ENCODE measurements around the gene MAP3K4.

Gene MAP3K4

GRCh38 chr6:160991406-160992060 is at the start of gene MAP3K4:
MAP3K4 (plus strand) TSS chr6:160991769; CDS start chr6:160991932, 163 bp downstream.
- DNase-seq (ENCODE audit: low read depth) = peak; percentile 79

- no peak for DNase-seq (ENCODE audit: low read depth)
These were observed 47.6 kb upstream of the MAP3K4 start for GRCh38 chr6:160943997-160944396.

DNA sequence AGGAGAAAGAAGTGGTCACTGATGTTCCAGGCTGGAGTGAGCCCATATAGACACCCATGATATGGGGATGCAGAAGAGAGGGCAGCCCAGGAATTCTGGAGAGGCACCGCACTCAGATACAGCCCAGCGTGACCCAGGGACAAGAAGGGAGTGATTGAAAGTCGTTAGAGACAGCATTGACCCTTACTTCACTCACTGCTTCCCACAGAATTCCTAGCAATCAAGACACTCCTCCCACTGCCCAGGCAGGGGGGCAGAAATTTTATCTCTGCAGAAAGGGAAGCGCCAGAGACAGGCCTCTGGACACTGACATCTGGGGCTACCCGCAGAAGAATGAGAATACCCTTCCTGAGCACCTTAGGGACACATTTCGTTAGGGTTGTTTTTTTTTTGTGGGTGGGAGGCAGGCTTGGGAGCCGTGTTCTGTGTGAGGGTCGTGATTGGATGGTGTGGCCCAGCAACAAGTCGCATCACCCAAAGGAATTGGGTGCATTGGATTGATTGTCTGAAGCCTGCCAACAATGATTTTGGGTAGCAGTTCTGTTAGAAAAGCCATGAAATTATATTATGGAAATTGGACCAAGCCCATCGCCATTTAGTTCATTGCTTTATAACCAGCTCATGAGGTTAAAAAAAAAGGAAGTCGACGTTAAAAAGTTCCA is 45.9 kb upstream of the MAP3K4 start:
- DNase-seq (ENCODE audit: low read depth) = peak; percentile 31

DNA sequence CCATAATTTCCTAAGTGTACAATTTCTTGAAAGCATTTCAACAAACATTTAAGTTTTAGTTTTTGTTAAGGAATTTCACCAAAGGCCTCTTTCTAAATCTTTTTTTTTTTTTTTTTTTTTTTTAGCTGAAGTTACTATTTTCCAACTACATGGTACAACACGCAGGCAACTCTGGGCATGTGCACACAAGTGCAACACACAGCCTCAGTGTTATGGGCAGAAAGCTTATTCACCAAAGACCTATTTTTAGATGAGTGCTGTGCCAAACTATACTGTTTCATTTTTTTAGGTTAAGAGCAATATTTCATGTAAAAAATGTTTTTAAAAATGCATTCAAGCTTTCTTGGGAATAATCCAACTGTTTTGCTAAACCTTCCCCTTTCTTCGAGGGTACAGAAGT is 42.0 kb upstream of the MAP3K4 start:
- no peak for DNase-seq (ENCODE audit: low read depth)

DNA sequence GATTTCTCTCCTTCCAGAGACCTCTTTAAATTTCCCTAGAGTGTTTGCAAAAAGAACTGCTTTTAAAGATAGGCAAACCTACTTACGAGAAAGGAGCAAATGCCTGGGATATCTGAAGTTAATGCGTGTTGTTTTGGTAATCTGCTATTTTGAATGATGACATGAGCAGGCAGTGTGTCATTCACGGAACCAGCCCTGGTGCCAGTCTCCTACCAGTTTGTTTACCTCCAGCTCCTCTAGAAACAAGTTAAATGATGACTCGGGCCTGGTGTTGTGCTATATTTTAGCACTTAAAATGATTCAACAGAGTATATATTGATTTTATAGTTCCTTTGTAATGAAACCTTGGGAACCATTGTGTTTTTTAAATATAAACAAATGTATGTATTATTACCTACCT is 41.1 kb upstream of the MAP3K4 start:
- peak; percentile 63 for DNase-seq (ENCODE audit: low read depth)

DNA sequence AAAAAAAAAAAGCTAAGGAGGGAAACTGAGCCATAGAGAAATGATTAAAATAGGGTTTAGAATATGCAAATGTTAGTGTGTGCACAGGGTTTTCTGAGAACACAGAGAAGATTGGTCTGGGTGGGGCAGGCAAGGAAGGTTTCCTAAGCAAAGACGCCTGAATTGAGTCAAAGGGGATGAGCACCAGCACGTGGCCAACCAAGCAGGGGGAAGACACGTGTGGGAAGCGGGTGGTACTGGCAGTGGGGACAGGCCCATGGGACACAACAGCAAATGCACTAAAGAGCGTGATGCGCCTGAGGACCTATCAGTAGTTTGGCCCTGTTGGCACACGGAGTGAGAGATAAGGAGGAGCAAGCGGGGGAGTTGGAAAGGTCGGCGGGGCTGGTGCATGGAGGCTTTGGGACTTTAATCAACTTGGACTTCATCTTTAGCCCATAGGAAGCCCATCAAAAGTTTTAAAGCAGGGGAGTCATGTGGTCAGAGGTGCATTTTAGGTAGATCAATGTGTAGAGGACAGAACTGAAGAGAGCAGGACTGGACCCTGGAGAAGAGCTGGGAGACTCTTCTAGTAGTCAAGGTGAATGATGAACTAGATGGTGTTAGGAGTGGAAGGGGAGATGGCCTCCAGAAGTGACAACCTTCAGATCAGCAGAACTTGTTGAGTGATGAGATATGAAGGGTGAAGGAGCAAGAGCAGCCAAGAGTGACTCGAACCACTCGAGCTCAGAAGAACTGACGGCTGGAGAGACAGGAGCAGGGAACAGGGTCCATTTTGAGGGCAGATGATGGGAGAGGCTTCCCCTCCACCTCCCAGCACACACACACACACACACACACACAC is 40.2 kb upstream of the MAP3K4 start:
- no peak for DNase-seq (ENCODE audit: low read depth)

- DNase-seq (ENCODE audit: low read depth) = no peak
These were observed 38.8 kb upstream of the MAP3K4 start for GRCh38 chr6:160952633-160953281.

- DNase-seq (ENCODE audit: low read depth) = no peak
These were observed 35.9 kb upstream of the MAP3K4 start for GRCh38 chr6:160955508-160956295.

DNA sequence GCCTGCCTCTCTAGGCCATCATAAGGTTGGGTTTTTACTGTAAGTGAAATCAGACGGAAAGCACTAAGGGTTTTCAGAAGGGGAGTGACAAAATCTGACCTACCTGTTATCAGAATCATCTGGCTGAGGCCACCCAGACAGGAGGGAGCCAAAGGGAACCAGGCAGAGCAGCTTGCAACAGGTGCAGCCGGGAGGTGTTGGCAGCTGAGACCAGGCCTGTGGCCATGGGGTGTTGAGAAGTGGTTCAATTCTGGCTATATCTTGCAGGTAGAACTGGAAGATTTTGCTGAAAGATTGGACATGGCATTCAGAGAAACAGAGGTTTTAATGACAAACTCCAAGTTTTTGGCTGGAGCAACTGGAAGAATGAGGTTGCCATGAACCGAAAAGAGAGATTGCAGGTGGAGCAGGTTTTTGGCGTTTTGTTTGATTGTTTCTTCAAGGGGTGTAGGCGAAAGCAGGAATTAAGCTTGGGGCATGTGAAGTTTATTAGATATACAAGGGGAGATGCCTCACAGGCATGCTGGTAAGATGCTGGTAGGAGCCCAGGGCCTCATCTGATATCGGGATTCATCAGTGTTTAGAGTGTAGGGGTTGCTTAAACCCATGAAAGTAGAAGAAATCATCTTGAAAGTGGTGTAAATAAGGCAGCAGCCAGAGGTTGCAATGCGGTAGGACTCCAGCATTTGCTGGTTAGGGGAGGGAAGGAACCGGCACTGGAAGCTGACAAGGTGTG is 35.1 kb upstream of the MAP3K4 start:
- no peak for DNase-seq (ENCODE audit: low read depth)

GRCh38 chr6:160959726-160960435 is 31.7 kb upstream of the MAP3K4 start:
- DNase-seq (ENCODE audit: low read depth) = no peak

GRCh38 chr6:160960839-160961238 is 30.7 kb upstream of the MAP3K4 start:
- no peak for DNase-seq (ENCODE audit: low read depth)

DNA sequence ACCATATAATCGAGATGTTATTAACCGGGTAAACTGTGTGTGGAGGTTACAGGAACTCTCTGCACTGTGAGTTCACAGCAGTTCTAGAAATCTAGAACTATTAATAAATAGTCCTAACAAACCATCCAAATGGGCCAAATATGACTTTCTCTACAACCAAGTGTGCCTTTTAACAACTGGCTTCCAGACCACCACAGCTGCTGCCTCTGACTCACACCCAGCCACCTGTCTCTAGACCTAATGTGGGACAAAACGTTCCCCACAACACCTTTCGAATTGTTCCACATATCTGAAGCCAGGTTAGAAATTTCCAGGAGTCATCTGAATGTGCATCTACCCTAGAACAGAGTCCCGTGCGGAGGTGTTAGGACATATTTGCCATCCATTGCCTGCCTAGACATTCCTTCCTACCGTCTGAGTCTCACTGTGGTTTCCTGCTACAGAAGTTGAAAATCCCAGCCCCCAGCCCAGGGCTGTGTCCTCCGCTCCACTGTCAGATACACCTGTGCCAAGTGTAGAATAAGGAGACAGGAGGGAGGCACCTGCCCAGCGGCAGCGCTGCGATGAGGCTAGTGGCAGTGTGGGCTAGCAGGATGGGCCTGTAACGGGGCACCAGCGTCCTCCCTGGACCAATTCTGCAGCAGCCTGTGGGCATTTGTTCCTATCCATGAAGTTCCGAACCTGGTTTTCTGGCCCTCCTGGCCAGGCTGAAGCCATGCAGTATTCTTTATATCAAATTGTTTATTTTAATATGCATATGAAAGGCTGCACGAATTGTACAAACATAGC is 28.5 kb upstream of the MAP3K4 start:
- no peak for DNase-seq (ENCODE audit: low read depth)

GRCh38 chr6:160963651-160964050 is 27.9 kb upstream of the MAP3K4 start:
- no peak for DNase-seq (ENCODE audit: low read depth)

DNA sequence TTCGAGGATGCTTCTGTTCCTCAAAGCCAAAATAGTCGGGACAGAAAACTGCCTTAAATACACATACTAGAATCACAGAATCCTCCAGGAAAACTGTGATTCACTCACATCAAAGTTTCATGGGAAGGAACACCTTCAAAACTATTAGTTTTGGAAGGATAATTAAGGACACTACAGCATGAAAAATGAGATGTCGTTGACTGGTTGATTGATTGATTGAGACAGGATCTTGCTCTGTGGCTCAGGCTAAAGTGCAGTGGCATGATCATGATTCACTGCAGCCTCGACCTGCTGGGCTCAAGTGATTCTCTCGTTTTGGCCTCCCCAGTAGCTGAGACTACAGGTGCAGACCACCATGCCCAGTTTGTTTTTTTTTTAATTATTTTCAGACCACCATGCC is 25.7 kb upstream of the MAP3K4 start:
- no peak for DNase-seq (ENCODE audit: low read depth)

DNA sequence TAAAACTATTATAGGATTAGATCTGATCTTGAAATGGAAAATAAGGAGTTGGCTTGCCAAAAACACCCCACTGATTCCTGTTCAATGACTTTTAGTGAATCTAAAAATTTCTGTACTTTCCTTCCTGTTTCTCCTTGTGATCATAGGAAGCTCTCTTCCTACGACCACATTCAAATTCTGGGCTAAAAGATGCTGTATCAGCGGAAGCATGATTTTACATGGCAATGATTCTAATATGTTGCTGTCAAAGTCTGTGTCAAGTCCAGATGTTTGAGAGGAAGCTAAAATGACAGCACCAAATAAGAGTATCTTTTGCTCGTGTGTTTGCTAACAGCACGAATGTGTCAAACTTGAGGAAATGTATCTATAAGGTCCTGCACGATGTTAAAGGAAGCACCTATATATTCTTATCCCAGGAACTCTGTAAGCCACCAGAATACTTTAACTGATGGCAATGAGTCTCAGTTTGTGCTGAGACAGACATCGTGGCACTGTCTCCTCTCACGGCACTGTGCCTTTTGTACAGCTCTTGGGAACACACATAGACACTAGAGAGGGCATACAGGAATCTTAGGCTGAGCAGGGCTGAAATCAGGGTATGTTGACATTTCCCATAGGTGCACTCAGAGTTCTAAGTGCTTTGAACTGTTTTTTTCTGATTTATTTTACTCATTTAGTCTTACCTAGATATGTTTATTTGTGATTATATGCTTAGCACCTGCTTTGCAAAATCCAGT is 24.9 kb upstream of the MAP3K4 start:
- no peak for DNase-seq (ENCODE audit: low read depth)

- no peak for DNase-seq (ENCODE audit: low read depth)
These were observed 24.2 kb upstream of the MAP3K4 start for GRCh38 chr6:160967351-160967750.

GRCh38 chr6:160967833-160968232 is 23.7 kb upstream of the MAP3K4 start:
- DNase-seq (ENCODE audit: low read depth) = no peak

GRCh38 chr6:160971171-160971570 is 20.4 kb upstream of the MAP3K4 start:
- no peak for DNase-seq (ENCODE audit: low read depth)

DNA sequence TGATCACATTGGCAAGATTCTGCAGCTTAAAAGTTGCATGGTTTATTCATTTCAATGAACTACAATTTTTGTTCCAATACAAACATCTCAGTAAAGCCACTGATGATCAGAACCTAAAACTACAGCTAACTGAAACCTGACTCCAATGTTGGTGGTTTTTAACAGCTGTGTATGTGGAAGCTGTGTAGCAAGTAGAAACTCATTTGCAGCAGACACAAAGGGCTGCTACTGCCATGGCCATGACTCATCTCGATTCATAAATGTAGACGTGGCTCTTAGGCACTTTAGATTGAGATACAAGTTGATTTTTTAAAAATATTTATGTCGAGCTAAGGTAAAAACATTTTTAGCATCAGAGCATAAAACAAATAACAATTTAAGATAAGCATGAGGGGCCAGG is 19.5 kb upstream of the MAP3K4 start:
- peak; percentile 95 for DNase-seq (ENCODE audit: low read depth)
